HG03097 (cell line): ENCODE measurements around the gene SV2B.

Experiments
- ATAC-seq: cut with Tn5 transposase; IDR thresholded peaks from one replicate; pipeline ENCODE4 v1.9.1; 2021; ENCODE audit not compliant: unreplicated experiment, low FRiP score

SV2B gene

GRCh38 chr15:91259077-91259476 lies 159.0 kb downstream of the SV2B start:
- ATAC-seq: no peak

DNA sequence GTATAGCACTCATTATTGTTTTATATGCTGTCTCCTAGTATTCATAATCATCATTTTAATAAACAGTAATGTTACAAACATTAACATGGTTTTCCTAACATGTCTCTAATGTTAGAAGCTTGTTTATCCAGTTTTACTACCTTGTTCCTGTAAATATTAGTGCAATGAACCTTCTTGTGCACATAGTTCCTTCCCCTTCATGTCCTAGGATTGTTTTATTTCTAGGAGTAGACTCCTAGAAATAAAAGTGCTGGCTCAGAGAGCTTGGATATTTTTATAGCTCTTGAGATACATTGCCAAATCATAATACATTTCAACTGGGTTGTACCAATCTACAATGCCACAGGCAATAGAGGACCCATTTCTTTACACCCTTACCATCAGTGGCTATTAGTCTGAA lies 161.3 kb downstream of the SV2B start:
- ATAC-seq: no peak

DNA sequence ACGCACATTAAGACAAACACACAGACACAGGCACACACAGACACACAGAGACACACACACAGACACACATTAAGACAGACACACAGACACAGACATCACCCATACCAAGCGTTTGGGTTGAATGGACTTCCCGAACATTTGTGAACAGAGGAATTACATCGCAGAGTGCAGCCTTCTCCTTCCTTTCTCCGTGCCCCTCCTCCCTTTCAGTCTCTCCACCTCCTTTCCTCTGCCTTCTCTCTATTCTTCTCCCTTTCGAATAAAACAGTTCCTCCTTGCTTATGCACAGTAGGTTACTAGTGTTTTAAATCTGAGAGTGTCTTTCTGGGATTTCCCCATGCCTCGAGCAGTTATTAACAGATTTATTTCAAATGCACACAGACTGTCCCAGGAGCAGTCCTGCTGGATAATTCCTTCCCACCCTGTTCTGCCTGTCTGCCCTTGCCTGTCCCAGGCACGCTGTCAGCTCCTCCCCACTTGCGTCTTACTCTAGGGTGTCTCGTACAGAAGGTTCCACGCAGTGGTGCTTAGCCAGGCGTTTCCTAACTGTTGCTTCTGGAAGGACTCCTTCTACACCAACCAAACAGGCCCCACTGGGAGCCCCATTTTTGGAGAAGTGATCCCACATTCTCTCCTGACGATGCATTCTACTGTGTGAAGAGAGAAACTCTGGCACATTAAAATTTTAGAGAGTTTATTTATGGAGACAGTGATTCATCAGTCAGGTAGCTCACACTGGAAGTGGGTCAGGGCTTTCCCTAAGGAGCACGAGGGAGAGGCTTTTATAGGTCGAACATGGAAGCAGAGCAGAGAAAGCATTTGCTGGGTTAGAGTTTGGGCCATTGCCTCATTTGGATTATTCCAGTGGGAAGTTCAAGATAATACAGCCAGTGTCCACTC lies 163.8 kb downstream of the SV2B start:
- ATAC-seq: no peak

- ATAC-seq: no peak
Observed at GRCh38 chr15:91264651-91265351, 164.7 kb downstream of the SV2B start.

DNA sequence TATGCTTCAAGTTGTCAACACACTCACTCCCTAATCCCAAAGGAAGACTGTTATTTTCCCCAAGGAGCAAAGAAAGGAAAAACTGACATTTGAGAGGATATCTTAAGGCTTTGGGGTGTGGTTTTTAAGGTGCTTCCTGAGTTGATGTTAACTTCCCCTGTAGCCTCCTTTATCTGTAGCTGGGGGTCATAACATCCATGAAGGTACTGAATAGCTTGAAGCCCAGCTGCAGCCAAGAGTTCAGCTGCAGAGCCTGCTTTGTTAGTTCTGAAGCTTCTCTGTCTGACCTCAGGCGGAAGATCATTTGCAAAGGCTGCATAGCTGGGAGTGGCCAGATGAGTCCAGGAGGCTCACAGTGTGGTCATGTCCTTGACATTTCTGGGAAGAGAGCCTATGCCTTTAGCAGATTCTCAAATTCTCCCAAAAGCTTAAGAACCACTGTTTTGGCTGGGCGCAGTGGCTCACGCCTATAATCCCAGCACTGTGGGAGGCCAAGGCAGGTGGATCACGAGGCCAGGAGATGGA lies 165.4 kb downstream of the SV2B start:
- no peak for ATAC-seq

DNA sequence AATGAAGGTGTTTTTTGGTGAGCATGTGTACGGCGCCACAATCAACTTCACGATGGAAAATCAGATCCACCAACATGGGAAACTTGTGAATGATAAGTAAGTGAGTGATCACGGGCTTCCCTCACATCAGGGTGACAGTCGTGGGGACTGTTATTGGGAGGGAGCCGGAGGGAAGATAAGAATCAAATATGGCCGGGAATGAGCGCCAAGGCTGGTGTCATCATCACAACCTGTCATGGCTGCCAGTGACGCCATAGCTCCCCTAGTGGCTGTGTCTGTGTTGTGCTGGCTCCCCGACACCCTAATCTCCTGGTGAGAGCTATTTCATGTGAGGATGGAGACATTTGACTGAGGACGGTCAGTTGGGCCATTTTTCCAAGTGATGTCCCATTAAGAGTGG lies 168.5 kb downstream of the SV2B start:
- no peak for ATAC-seq

DNA sequence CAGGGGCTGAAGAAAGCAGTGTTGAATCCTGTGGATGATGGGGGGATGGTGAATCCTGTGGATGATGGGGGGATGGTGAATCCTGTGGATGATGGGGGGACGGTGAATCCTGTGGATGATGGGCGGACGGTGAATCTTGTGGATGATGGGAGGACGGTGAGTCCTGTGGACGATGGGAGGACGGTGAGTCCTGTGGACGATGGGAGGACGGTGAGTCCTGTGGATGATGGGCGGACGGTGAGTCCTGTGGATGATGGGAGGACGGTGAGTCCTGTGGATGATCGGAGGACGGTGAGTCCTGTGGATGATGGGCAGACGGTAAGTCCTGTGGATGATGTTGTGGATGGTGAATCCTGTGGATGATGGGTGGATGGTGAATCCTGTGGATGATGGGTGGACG lies 170.7 kb downstream of the SV2B start:
- no peak for ATAC-seq

DNA sequence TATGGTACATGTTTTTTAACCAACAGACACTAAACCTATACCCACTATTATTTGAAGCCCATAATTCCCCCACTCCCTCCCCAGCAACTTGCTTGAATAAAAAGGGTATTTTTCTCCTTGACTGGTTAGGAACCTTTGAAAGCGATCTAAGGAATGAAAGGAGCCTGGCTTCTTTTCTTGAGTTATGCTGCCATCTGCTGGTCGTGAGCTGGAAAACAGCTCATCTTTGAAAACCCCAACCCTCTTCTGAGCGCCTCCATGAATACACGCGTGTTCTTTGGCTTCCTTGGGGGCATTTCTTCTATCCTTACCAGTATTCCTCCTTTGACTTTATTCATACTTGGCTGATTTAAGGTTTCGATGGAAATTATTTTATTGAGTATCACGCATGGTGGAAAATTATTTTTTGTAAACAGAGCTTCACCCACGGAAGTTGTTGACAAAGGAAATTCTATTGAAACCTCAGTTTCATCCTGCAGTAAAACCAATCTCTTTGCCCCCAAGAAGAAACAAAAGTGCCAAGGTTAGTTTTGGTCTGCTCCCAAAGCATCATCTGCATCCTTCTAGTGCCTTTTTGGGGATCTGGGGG lies 171.6 kb downstream of the SV2B start:
- ATAC-seq: no peak

GRCh38 chr15:91275844-91276243 lies 175.8 kb downstream of the SV2B start:
- no peak for ATAC-seq

DNA sequence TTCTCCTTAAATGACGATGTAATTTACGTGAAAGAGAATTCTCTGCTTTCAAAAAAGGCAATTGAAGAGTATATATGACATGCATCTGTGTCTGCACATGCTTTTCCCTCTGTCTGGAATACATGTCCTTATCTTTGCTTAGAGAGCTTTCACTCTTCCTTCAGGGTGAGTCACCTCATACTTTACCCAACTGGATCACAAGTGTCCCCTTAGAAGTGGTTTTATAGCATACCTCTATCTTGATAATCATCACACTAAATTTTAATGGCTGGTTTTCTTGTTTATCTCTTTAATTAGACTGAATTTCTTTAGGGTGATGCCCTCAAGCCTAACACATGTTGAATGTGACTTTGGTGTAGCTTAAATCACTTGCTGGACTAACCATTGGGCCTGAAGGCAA lies 178.9 kb downstream of the SV2B start:
- no peak for ATAC-seq

- ATAC-seq: no peak
Observed at GRCh38 chr15:91279486-91279885, 179.4 kb downstream of the SV2B start.

DNA sequence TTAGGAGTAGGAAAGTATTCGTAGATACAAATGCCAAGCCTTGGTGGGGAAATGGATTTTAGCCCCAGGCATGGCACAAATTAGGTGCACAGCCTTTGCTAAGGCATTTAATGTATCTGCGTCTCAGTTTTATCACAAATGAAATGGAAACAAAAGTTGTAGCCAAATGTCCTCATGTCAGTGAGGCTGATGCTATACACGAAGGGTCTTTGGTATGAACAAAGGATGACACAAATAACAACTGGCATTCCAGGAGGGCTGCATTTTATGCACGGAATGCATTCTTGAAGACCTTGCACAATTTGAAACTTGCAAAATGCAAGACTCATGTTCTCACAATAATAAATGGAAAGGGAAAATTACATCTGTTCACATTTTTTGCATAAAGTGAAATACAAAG lies 181.9 kb downstream of the SV2B start:
- no peak for ATAC-seq

GRCh38 chr15:91282486-91282885 lies 182.4 kb downstream of the SV2B start:
- ATAC-seq: no peak

- no peak for ATAC-seq
Observed at GRCh38 chr15:91283155-91283554, 183.1 kb downstream of the SV2B start.

DNA sequence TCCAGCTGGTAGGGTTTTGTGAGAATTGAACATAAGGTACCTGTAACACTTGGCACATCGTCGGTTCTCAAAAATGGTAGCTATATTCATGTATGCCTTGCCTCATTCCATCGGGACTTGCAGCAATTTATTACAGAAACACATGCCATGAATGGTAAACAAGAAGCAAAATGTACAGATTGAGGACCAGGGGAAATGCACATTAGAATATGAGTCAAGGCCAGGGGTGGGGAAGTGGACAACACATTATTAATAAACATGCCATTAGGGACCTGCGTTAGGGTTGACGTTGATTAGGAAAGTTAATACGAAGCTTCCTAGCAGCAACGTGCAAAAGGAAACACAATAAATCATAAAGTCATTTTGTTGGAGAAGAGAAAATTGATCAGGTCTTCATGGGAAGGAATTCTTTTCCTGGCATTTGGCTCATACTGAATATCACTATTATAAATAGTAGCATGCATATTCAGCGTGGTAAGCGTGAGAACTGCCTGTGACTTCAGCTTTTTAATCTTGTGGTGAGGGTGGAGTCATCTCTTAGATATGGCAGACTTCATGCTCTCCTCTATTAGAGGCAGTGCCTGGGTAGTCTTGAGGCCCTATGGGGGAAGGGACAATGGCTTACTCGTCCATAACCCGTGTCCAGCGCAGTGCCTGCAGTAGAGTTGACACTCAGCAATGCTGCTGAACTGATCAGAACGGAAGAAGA lies 184.9 kb downstream of the SV2B start:
- no peak for ATAC-seq

DNA sequence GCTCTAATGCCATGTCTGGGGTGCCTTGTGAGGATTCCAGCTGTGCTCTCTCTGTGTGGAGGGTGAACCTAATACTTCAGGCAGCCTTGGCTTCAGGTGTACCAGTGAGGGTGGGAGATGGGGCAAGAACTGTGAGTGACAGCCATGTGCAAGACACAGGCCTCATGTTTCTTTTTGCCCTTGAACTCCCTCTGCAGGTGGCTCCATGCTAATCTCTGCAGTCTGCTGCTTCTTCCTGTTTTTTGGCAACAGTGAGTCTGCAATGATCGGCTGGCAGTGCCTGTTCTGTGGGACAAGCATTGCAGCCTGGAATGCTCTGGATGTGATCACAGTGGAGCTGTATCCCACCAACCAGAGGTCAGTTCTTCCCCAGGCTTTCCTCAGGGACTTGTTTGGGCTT lies 189.3 kb downstream of the SV2B start:
- no peak for ATAC-seq

- ATAC-seq: no peak
Observed at GRCh38 chr15:91290553-91290952, 190.5 kb downstream of the SV2B start.

DNA sequence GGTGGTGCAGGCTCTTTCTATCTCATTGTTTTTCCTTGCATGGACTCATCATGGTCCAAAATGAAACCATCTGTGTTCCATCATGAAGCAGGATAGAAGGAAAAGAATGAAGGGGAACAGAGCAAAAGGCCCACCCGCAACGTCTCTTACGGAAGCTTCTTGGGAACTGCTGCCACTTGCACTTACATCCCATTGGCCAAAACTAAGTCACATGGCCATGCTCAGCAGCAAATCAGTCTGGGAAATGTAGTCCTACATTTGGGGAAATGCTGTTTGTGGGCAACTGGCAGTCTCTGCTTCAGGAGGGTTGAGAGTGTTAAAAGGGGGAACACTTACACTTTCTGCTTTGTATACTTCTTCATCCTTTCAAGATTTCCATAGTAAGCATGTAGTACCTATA lies 191.6 kb downstream of the SV2B start:
- no peak for ATAC-seq

- ATAC-seq: no peak
Observed at GRCh38 chr15:91294344-91294743, 194.3 kb downstream of the SV2B start.

GRCh38 chr15:91294795-91295194 lies 194.7 kb downstream of the SV2B start:
- no peak for ATAC-seq

DNA sequence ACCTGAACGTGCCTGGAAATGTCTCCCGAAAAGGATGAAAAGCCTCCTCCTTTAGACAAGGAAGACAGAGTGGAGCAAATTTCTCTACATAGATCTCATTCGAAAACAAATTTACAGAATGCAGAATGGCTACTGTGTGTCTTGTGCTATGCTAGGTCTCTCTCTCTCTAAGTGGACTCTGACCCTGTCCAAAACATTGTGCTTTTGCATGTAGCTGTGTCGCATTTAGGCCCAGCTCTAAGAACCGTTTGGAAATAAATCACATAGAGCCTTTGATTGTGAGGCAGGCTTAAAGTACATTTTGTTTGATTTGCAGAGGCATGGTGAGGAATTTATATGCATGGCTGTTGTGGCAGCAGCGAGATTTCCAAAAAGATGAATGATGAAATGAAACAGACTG lies 198.0 kb downstream of the SV2B start:
- no peak for ATAC-seq
